Measurements from ENCODE around the gene TFF3.
A peak's percentile ranks its signal among the peaks of the same experiment; 100 is the strongest.

TFF3 gene

GRCh38 chr21:42309753-42310213, 5.4 kb downstream of the TFF3 start:
- TF ChIP-seq CTCF (IDR thresholded peaks at IDR 0.05; ENCODE audit: insufficient read depth, low read length, poor library complexity, severe bottlenecking) = peak; percentile 90
- DNase-seq (ENCODE audit: extremely low read depth, insufficient read length) = no peak
- no peaks in the 10 kb centered on the region for H3K36me3 ChIP-seq (ENCODE audit: control insufficient read depth, insufficient read depth, low read length)
- H3K27me3 ChIP-seq (replicated peaks; ENCODE audit: control insufficient read depth, insufficient read depth, low read length) = no peaks in the 10 kb centered on the region; the same call in none of the 2 replicates
- H3K4me3 ChIP-seq (replicated peaks; ENCODE audit: low read depth, low read length) = no peak overlapping the region

GRCh38 chr21:42308914-42309752, 6.1 kb downstream of the TFF3 start:
- H3K27me3 ChIP-seq (replicated peaks; ENCODE audit: control insufficient read depth, insufficient read depth, low read length) = no peaks in the 10 kb centered on the region; the same call in none of the 2 replicates
- no peak overlapping the region for H3K4me3 ChIP-seq (replicated peaks; ENCODE audit: low read depth, low read length)
- H3K36me3 ChIP-seq (ENCODE audit: control insufficient read depth, insufficient read depth, low read length) = no peaks in the 10 kb centered on the region
- no peak for DNase-seq (ENCODE audit: extremely low read depth, insufficient read length)
- peak; percentile 30 for TF ChIP-seq CTCF (IDR thresholded peaks at IDR 0.05; ENCODE audit: insufficient read depth, low read length, poor library complexity, severe bottlenecking)

GRCh38 chr21:42308161-42308913, 6.9 kb downstream of the TFF3 start:
- no peak for DNase-seq (ENCODE audit: extremely low read depth, insufficient read length)
- no peak overlapping the region for H3K4me3 ChIP-seq (replicated peaks; ENCODE audit: low read depth, low read length)
- no peaks in the 10 kb centered on the region for H3K36me3 ChIP-seq (ENCODE audit: control insufficient read depth, insufficient read depth, low read length)
- H3K27me3 ChIP-seq (replicated peaks; ENCODE audit: control insufficient read depth, insufficient read depth, low read length) = no peaks in the 10 kb centered on the region; the same call in none of the 2 replicates
- no peak for TF ChIP-seq CTCF (IDR thresholded peaks at IDR 0.05; ENCODE audit: insufficient read depth, low read length, poor library complexity, severe bottlenecking)

- Histone ChIP-seq H3K4me3 (replicated peaks; ENCODE audit: low read depth, low read length) (no peak overlapping the region), H3K36me3 (ENCODE audit: control insufficient read depth, insufficient read depth, low read length) (no peaks in the 10 kb centered on the region), H3K27me3 (replicated peaks; ENCODE audit: control insufficient read depth, insufficient read depth, low read length) (no peaks in the 10 kb centered on the region; the same call in none of the 2 replicates)
- TF ChIP-seq CTCF (IDR thresholded peaks at IDR 0.05; ENCODE audit: insufficient read depth, low read length, poor library complexity, severe bottlenecking) = no peak
- no peak for DNase-seq (ENCODE audit: extremely low read depth, insufficient read length)
Measured at GRCh38 chr21:42307106-42307505, 8.1 kb downstream of the TFF3 start.

- no peak for DNase-seq (ENCODE audit: extremely low read depth, insufficient read length)
Measured at GRCh38 chr21:42306366-42307035, 8.7 kb downstream of the TFF3 start.

More at GRCh38 chr21:42306366-42307035, 8.7 kb downstream of the TFF3 start:
- H3K4me3 ChIP-seq (replicated peaks; ENCODE audit: low read depth, low read length) = no peak overlapping the region
- no peak for TF ChIP-seq CTCF (IDR thresholded peaks at IDR 0.05; ENCODE audit: insufficient read depth, low read length, poor library complexity, severe bottlenecking)
- H3K36me3 ChIP-seq (ENCODE audit: control insufficient read depth, insufficient read depth, low read length) = no peaks in the 10 kb centered on the region
- H3K27me3 ChIP-seq (replicated peaks; ENCODE audit: control insufficient read depth, insufficient read depth, low read length) = no peaks in the 10 kb centered on the region; the same call in none of the 2 replicates

Data from GM06990 (cell line).